ENCODE results near the gene CDKAL1. TPM values are rescaled to one million over a fixed set of nuclear protein-coding genes. Genes with fewer than 3 reads are reported as not detected.

The CDKAL1 gene
- total RNA-seq, 4 donors from 2014 or later = 24.7 to 32.8 (median 29.8) TPM

GRCh38 chr6:21095462-21095861 lies 561.2 kb downstream of the CDKAL1 start:
- intact Hi-C loops (cut with DNase I) = no loop called here
- Histone ChIP-seq H3K27ac (no peak overlapping the region), H3K9me3 (no peaks in the 10 kb centered on the region), H3K4me1 (no peaks in the 10 kb centered on the region), H3K27me3 (no peaks in the 10 kb centered on the region), H3K36me3 (no peaks in the 10 kb centered on the region), H3K4me3 (replicated peaks in 1 of 3) (no peak overlapping the region)
- TF ChIP-seq POLR2A (IDR thresholded peaks at IDR 0.05) (no peak), CTCF (IDR thresholded peaks at IDR 0.05) (no peak)
- WGBS, 2 donors = 64 to 66% methylated on average over 2 of the region's 2 CpGs
- no peak for DNase-seq

GRCh38 chr6:21098134-21098533 lies 563.9 kb downstream of the CDKAL1 start:
- peaks cover 7% of the 10 kb centered on the region in 2 donors for H3K4me1 ChIP-seq
- no peak overlapping the region for H3K27ac ChIP-seq
- intact Hi-C loops (cut with DNase I) = no loop called here
- no peaks in the 10 kb centered on the region for H3K9me3 ChIP-seq
- H3K27me3 ChIP-seq = no peaks in the 10 kb centered on the region
- H3K36me3 ChIP-seq = no peaks in the 10 kb centered on the region
- WGBS, 2 donors = 93 to 94% methylated on average over 4 of the region's 4 CpGs
- H3K4me3 ChIP-seq (replicated peaks in 1 of 3) = no peak overlapping the region
- DNase-seq = no peak
- no peak for TF ChIP-seq CTCF (IDR thresholded peaks at IDR 0.05)
- no peak for TF ChIP-seq POLR2A (IDR thresholded peaks at IDR 0.05)

- Histone ChIP-seq H3K27ac (no peak overlapping the region), H3K36me3 (no peaks in the 10 kb centered on the region), H3K9me3 (no peaks in the 10 kb centered on the region), H3K4me1 (peaks cover 7 to 12% of the 10 kb centered on the region in 2 donors), H3K4me3 (replicated peaks in 1 of 3) (no peak overlapping the region), H3K27me3 (no peaks in the 10 kb centered on the region)
- no peak for TF ChIP-seq CTCF (IDR thresholded peaks at IDR 0.05)
- TF ChIP-seq POLR2A (IDR thresholded peaks at IDR 0.05) = no peak
- no peak for DNase-seq
- intact Hi-C loops (cut with DNase I) = no loop called here
- WGBS, 2 donors = 97 to 100% methylated on average over 1 of the region's 1 CpG
These were observed 564.5 kb downstream of the CDKAL1 start for GRCh38 chr6:21098744-21099143.

GRCh38 chr6:21099338-21100314 lies 565.4 kb downstream of the CDKAL1 start:
- no peaks in the 10 kb centered on the region for H3K27me3 ChIP-seq
- no peak overlapping the region for H3K27ac ChIP-seq
- no peak for DNase-seq
- H3K4me3 ChIP-seq (replicated peaks in 1 of 3) = no peak overlapping the region
- no peaks in the 10 kb centered on the region for H3K36me3 ChIP-seq
- TF ChIP-seq CTCF (IDR thresholded peaks at IDR 0.05) (no peak), POLR2A (IDR thresholded peaks at IDR 0.05) (no peak)
- H3K4me1 ChIP-seq = peaks cover 15 to 19% of the 10 kb centered on the region in 2 donors
- H3K9me3 ChIP-seq = no peaks in the 10 kb centered on the region
- intact Hi-C loops (cut with DNase I) = no loop called here
- 92 to 94% methylated on average over 7 of the region's 7 CpGs for WGBS, 2 donors

- intact Hi-C loops (cut with DNase I) = no loop called here
- H3K4me1 ChIP-seq = peaks cover 21 to 26% of the 10 kb centered on the region in 2 donors
- 78 to 85% methylated on average over 4 of the region's 4 CpGs for WGBS, 2 donors
- no peak overlapping the region for H3K4me3 ChIP-seq (replicated peaks in 1 of 3)
- H3K9me3 ChIP-seq = no peaks in the 10 kb centered on the region
- no peaks in the 10 kb centered on the region for H3K36me3 ChIP-seq
- no peak overlapping the region for H3K27ac ChIP-seq
- no peak for DNase-seq
- no peaks in the 10 kb centered on the region for H3K27me3 ChIP-seq
- TF ChIP-seq POLR2A (IDR thresholded peaks at IDR 0.05) (no peak), CTCF (IDR thresholded peaks at IDR 0.05) (no peak)
These were observed 566.7 kb downstream of the CDKAL1 start for GRCh38 chr6:21100991-21101390.
